Fibroblast of pulmonary artery (primary cell): ENCODE results near the gene EGF.

Experiments
- DNase-seq: peaks from one replicate; pipeline ENCODE4 v3.0.0-alpha.2; 2010; ENCODE audit warnings: low read depth
- H3K4me3 ChIP-seq: replicated peaks from 2 replicates; pipeline ENCODE4 v1.5.1; 2011; ENCODE audit warnings: low read depth, mild to moderate bottlenecking, control low read depth, low read length, moderate library complexity
- TF ChIP-seq, protein P1 (sequence below): IDR thresholded peaks from 2 replicates; pipeline ENCODE4 v1.5.1; 2011; ENCODE audit warnings: mild to moderate bottlenecking, control low read depth, low read length, inconsistent platforms; ENCODE audit errors: missing control alignments

The EGF gene

DNA sequence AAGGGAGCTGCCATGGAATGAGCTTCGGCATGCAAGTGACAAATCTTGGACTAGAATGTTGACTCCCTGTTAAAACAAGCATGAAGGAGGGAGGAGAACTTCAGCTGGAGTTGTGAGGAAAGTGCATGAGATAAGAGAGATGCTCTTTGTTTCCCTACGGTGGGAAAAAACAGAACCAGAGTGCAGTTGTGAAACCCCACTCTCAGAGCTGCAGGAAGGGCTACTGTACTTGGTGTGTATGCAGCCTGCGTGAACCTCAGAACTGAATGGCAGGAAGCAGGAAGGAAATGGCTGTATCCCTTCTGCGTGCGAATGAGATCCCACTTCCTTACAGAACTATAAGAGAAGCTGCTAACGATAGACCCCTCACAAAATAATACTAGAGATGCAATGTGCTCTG, 57.2 kb downstream of the EGF start:
- H3K4me3 ChIP-seq = no peak overlapping the region
- TF ChIP-seq, protein P1, sequence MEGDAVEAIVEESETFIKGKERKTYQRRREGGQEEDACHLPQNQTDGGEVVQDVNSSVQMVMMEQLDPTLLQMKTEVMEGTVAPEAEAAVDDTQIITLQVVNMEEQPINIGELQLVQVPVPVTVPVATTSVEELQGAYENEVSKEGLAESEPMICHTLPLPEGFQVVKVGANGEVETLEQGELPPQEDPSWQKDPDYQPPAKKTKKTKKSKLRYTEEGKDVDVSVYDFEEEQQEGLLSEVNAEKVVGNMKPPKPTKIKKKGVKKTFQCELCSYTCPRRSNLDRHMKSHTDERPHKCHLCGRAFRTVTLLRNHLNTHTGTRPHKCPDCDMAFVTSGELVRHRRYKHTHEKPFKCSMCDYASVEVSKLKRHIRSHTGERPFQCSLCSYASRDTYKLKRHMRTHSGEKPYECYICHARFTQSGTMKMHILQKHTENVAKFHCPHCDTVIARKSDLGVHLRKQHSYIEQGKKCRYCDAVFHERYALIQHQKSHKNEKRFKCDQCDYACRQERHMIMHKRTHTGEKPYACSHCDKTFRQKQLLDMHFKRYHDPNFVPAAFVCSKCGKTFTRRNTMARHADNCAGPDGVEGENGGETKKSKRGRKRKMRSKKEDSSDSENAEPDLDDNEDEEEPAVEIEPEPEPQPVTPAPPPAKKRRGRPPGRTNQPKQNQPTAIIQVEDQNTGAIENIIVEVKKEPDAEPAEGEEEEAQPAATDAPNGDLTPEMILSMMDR = no peak
- DNase-seq = peak; percentile 18

- DNase-seq = no peak
- H3K4me3 ChIP-seq = no peak overlapping the region
- TF ChIP-seq, protein P1 = no peak
Observed at GRCh38 chr4:109972786-109973528, 60.3 kb downstream of the EGF start.

DNA sequence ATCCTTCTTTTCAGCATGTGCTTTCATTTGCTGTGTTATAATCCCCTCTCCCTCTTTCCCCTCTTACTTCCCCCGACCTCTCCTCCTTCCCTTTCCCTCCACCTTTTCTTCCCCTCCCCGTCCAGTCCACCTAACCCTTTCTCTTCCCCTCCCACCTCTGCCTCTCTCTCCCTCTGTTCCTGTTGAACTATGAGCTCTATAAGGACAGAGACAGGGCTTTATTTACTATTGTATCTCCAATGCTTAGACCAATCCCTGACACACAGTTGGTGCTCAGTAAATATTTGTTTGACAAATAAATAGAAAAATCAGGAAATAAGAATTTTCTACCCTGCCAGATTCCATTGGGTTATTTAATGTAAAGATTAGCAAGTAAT, 60.8 kb downstream of the EGF start:
- TF ChIP-seq, protein P1 = no peak
- no peak overlapping the region for H3K4me3 ChIP-seq
- DNase-seq = no peak

- TF ChIP-seq, protein P1 = no peak
- no peak overlapping the region for H3K4me3 ChIP-seq
- DNase-seq = no peak
Observed at GRCh38 chr4:109976189-109976588, 63.5 kb downstream of the EGF start.

DNA sequence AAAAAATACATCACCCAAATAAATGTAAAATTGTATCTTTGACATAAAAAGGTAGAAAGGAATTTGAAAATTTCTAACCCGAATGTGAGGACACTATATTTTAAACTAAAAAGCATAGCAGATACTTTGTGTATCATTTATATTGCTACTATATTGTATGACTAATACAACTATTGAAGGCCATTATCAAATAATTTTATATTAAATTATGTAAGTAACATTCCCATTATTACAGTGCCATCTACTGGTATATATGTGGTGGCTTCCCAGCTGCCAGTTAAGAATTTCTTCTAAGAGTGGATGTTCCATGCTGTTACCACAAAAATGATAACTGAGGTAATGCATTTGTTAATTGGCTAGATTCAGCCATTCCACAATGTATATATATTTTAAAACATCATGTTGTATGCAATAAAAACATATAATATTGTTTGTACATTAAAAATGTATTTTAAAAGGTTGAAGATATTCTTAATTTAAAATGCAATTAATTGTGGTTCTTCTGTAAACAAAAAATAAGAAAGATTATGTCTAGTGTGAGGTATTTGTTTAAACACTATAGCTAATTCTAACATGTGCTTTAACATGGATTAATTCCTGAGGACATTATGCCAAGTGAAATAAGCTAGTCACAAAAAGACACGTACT, 65.3 kb downstream of the EGF start:
- DNase-seq = peak; percentile 68
- TF ChIP-seq, protein P1 = peak; percentile 66
- H3K4me3 ChIP-seq = no peak overlapping the region

GRCh38 chr4:109978704-109979454, 66.2 kb downstream of the EGF start:
- TF ChIP-seq, protein P1 = peak; percentile 3
- no peak for DNase-seq
- no peak overlapping the region for H3K4me3 ChIP-seq
